ENCODE data around the gene ZBTB9. TPM values are rescaled to one million over a fixed set of nuclear protein-coding genes. Genes with fewer than 3 reads are reported as not detected.
A peak's percentile ranks its signal among the peaks of the same experiment; 100 is the strongest.
"Not testable (repeated sequence)": the region's sequence is repeated elsewhere in the genome, so short reads cannot be mapped to it uniquely, and the experiment has no call there.

Gene ZBTB9
- total RNA-seq, 3 donors from 2014 or later, result 22.9 to 23.4 (median 22.9) TPM

DNA sequence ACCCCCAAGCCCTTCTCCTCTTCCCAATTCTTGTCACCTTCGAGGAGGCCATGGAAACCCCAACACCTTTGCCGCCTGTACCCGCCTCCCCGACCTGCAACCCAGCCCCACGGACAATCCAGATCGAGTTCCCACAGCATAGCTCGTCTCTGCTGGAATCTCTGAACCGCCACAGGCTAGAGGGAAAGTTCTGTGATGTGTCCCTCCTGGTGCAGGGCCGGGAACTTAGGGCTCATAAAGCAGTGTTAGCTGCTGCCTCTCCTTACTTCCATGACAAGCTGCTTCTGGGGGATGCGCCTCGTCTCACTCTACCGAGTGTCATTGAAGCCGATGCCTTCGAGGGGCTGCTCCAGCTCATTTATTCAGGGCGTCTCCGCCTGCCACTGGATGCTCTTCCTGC lies 675 bp downstream of the ZBTB9 start:
- peaks cover 14% of the 10 kb centered on the region for H3K36me3 Mint-ChIP-seq (ENCODE audit: insufficient read depth)
- H3K9me3 Mint-ChIP-seq, result no peaks in the 10 kb centered on the region
- DNase-seq, result no peak
- H3K4me1 Mint-ChIP-seq (ENCODE audit: low read depth), result peaks cover 25% of the 10 kb centered on the region
- no peaks in the 10 kb centered on the region for H3K27me3 Mint-ChIP-seq (ENCODE audit: low read depth)
- no peak for ATAC-seq
- H3K4me3 Mint-ChIP-seq, result peak overlapping the region; percentile 88

DNA sequence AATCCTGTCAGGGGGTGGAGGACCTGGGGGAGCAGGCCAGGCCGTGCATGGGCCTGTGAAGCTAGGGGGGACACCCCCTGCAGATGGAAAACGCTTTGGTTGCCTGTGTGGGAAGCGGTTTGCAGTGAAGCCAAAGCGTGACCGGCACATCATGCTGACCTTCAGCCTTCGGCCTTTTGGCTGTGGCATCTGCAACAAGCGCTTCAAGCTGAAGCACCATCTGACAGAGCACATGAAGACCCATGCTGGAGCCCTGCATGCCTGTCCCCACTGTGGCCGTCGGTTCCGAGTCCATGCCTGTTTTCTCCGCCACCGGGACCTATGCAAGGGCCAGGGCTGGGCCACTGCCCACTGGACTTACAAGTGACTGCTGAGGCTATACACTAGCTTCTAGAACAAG lies 1.8 kb downstream of the ZBTB9 start:
- Mint-ChIP-seq H3K9me3 (no peaks in the 10 kb centered on the region), H3K4me3 (peak overlapping the region; percentile 21), H3K4me1 (ENCODE audit: low read depth) (peaks cover 25% of the 10 kb centered on the region), H3K27me3 (ENCODE audit: low read depth) (no peaks in the 10 kb centered on the region), H3K36me3 (ENCODE audit: insufficient read depth) (peaks cover 14% of the 10 kb centered on the region)
- ATAC-seq (no peak), DNase-seq (no peak)

DNA sequence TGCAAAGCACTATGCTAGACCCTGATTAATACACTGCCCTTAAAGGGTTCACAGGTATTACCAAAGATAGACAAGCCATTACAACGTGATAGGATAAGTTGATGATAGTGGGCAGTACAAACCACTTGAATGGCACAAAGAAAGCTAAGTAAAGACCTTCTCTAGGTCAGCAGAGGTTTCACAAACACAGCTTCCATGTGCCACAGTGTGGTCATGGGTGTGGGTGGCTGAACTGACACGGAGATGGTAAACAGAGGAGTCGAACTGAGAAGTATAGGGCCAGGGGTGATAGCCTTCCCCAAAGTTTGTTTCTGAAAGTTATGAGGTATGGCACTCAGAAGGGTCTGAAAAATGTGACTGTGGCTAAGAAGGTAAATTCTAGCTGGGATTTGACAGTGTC lies 4.3 kb downstream of the ZBTB9 start:
- Mint-ChIP-seq H3K27me3 (ENCODE audit: low read depth) (peaks cover under 1% of the 10 kb centered on the region), H3K36me3 (ENCODE audit: insufficient read depth) (peaks cover 14% of the 10 kb centered on the region), H3K9me3 (no peaks in the 10 kb centered on the region), H3K4me3 (no peak overlapping the region), H3K4me1 (ENCODE audit: low read depth) (peaks cover 19% of the 10 kb centered on the region)
- ATAC-seq (no peak), DNase-seq (no peak)

DNA sequence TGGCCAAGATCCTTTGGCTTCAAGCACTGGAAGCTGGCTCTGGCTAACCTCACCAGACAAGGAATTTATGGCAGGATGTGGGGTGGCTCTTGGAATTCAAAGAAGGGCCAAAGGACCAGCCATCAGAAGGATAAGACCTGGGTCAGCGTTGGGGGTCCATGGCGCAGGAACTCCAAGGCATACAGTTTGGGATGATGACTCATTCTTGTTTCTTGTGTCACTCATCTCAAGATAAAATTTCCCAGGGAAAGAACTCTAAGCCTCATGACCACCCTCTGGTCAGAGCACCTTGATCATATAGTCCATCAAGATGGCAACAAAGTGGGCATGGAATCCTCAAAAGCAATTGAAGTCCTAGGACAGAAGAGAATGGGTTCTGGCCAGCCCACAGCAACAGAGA lies 4.8 kb downstream of the ZBTB9 start:
- DNase-seq, result no peak
- no peak for ATAC-seq
- H3K9me3 Mint-ChIP-seq, result no peaks in the 10 kb centered on the region
- peaks cover 2% of the 10 kb centered on the region for H3K27me3 Mint-ChIP-seq (ENCODE audit: low read depth)
- no peak overlapping the region for H3K4me3 Mint-ChIP-seq
- H3K36me3 Mint-ChIP-seq (ENCODE audit: insufficient read depth), result peaks cover 14% of the 10 kb centered on the region
- H3K4me1 Mint-ChIP-seq (ENCODE audit: low read depth), result peaks cover 16% of the 10 kb centered on the region

DNA sequence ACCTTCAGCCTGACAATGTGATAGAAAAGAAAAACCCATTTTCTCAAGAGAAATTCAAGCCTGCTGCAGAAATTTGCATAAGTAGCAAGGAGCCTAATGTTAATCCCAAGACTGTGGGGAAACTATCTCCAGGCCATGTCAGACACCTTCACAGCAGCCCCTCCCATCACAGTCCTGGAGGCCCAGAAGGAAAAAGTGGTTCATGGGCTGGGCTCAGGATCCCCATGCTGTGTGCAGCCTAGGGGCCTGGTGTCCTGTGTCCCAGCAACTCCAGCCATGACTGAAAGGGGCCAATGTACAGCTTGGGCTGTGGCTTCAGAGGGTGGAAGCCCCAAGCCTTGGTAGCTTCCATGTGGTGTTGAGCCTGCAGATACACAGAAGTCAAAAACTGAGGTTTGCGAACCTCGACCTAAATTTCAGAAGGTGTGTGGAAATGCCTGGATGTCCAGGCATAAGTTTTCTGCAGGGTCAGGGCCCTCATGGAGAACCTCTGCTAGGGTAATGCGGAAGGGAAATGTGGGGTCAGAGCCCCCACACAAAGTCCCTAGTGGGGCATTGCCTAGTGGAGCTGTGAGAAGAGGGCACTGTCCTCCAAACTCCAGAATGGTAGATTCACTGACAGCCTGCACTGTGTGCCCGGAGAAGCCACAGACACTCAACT lies 11.8 kb downstream of the ZBTB9 start:
- no peaks in the 10 kb centered on the region for H3K4me1 Mint-ChIP-seq (ENCODE audit: low read depth)
- DNase-seq, result no peak
- no peaks in the 10 kb centered on the region for H3K36me3 Mint-ChIP-seq (ENCODE audit: insufficient read depth)
- peaks cover 2% of the 10 kb centered on the region for H3K27me3 Mint-ChIP-seq (ENCODE audit: low read depth)
- no peak for ATAC-seq
- no peak overlapping the region for H3K4me3 Mint-ChIP-seq
- no peaks in the 10 kb centered on the region for H3K9me3 Mint-ChIP-seq

DNA sequence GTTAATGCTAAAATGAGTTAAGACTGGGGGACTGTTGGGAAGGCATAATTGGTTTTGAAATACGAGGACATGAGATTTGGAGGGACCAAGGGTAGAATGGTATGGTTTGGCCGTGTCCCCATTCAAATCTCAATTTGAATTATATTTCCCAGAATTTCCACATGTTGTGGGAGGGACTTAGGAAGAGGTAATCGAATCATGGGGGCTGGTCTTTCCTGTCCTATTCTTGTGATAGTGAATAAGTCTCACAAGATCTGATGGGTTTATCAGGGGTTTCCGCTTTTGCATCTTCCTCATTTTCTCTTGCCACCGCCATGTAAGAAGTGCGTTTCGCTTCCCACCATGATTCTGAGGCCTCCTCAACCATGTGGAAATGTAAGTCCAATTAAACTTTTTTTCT lies 12.7 kb downstream of the ZBTB9 start:
- H3K4me1 Mint-ChIP-seq (ENCODE audit: low read depth), result no peaks in the 10 kb centered on the region
- H3K36me3 Mint-ChIP-seq (ENCODE audit: insufficient read depth), result no peaks in the 10 kb centered on the region
- H3K9me3 Mint-ChIP-seq, result no peaks in the 10 kb centered on the region
- H3K27me3 Mint-ChIP-seq (ENCODE audit: low read depth), result peaks cover 2% of the 10 kb centered on the region
- DNase-seq (no peak), ATAC-seq (no peak)
- no peak overlapping the region for H3K4me3 Mint-ChIP-seq

DNA sequence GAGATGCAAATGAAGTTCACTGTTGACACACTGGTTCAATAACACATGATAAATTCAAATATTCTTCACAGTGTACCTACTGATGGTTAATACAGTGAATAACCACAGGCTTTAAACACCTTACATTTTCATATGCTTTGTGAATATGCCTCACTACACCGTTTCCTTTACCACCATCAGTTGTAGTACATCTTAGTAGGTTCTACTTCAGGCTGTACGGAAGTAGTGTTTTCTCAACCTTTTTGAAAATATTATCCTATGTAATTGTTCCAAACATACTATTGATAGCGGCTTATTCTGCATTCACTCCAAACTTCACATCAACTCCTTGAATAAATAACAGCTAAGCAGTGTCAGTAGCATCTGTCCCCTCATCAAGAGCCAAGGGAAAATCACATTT lies 15.3 kb downstream of the ZBTB9 start:
- H3K4me3 Mint-ChIP-seq, result no peak overlapping the region
- H3K27me3 Mint-ChIP-seq (ENCODE audit: low read depth), result no peaks in the 10 kb centered on the region
- H3K4me1 Mint-ChIP-seq (ENCODE audit: low read depth), result no peaks in the 10 kb centered on the region

DNA sequence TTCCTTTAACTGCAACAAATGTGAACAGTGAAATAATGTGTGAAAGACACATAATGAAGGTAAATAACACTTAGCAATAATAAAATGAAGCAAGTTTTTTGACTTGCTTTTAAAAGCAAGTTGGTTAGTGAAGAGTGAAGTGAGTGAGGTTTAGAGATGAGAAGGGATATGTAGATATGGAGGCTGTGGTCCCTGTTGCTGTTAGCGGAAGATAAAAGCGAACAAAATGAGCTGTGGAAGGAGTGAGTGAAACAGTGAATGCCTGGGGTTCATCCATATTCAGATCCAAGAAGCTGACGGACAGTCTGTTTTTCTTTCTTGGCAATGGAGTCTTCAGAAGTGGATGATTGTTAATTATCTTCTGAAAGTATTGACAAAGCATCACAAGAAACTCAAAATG lies 23.5 kb downstream of the ZBTB9 start:
- H3K4me3 Mint-ChIP-seq, result no peak overlapping the region
- ATAC-seq (no peak), DNase-seq (no peak)
- H3K4me1 Mint-ChIP-seq (ENCODE audit: low read depth), result no peaks in the 10 kb centered on the region
- no peaks in the 10 kb centered on the region for H3K9me3 Mint-ChIP-seq
- H3K27me3 Mint-ChIP-seq (ENCODE audit: low read depth), result peaks cover 6% of the 10 kb centered on the region
- H3K36me3 Mint-ChIP-seq (ENCODE audit: insufficient read depth), result no peaks in the 10 kb centered on the region

More for the DNA sequence above, 15.3 kb downstream of the ZBTB9 start:
- no peaks in the 10 kb centered on the region for H3K36me3 Mint-ChIP-seq (ENCODE audit: insufficient read depth)
- ATAC-seq (no peak), DNase-seq (no peak)
- no peaks in the 10 kb centered on the region for H3K9me3 Mint-ChIP-seq

DNA sequence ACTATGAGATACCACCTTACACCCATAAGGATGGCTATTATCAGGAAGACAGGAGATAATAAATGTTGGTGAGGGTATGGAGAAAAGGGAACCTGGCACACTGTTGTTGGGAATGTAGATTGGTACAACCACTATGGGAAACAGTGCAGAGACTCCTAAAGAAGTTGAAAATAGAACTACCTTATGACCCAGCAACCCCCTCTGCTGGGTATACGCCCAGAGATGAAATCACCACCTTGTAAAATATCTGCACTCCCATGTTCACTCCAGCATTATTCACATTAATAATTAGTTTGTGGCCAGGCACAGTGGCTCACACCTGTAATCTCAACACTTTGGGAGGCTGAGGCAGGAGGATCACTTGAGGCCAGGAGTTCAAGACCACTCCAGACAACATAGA lies 26.8 kb downstream of the ZBTB9 start:
- DNase-seq, result no peak
- H3K36me3 Mint-ChIP-seq (ENCODE audit: insufficient read depth), result no peaks in the 10 kb centered on the region

DNA sequence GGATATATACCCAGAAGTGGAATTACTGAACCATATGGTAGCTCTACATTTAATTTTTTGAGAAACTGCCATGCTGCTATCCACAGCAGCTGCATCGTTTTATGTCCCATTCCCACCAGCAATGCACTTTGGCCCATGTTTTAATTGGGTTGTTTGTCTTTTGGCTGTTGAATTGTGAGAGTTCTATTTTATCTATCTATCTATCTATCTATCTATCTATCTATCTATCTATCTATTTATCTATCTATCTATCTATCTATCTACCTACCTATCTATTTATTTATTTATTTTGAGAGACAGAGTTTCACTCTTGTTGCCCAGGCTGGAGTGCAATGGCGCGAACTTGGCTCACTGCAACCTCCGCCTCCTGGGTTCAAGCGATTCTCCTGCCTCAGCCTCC lies 28.2 kb downstream of the ZBTB9 start:
- H3K36me3 Mint-ChIP-seq (ENCODE audit: insufficient read depth); DNase-seq; H3K4me1 Mint-ChIP-seq (ENCODE audit: low read depth); H3K4me3 Mint-ChIP-seq; H3K9me3 Mint-ChIP-seq; ATAC-seq; H3K27me3 Mint-ChIP-seq (ENCODE audit: low read depth): not testable (repeated sequence)

More for the DNA sequence above, 26.8 kb downstream of the ZBTB9 start:
- H3K9me3 Mint-ChIP-seq, result no peaks in the 10 kb centered on the region
- ATAC-seq, result no peak
- peaks cover 6% of the 10 kb centered on the region for H3K27me3 Mint-ChIP-seq (ENCODE audit: low read depth)
- H3K4me3 Mint-ChIP-seq, result no peak overlapping the region
- no peaks in the 10 kb centered on the region for H3K4me1 Mint-ChIP-seq (ENCODE audit: low read depth)

DNA sequence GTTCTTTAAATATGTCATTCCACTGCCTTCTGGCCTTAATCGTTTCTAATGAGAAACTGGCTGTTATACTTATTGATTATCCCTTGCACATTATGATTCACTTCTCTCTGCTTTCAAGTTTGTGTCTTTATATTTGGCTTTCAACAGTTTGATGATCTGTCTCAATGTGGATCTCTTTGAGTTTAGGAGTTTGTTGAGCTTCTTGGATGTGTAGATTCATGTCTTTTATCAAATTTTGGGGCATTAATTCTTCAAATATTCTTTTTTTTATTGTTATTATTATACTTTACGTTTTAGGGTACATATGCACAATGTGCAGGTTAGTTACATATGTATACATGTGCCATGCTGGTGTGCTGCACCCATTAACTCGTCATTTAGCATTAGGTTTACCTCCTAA lies 29.3 kb downstream of the ZBTB9 start:
- Mint-ChIP-seq H3K9me3 (no peaks in the 10 kb centered on the region), H3K4me3 (no peak overlapping the region), H3K36me3 (ENCODE audit: insufficient read depth) (no peaks in the 10 kb centered on the region), H3K27me3 (ENCODE audit: low read depth) (peaks cover 13% of the 10 kb centered on the region), H3K4me1 (ENCODE audit: low read depth) (no peaks in the 10 kb centered on the region)
- DNase-seq, result no peak
- ATAC-seq, result no peak

DNA sequence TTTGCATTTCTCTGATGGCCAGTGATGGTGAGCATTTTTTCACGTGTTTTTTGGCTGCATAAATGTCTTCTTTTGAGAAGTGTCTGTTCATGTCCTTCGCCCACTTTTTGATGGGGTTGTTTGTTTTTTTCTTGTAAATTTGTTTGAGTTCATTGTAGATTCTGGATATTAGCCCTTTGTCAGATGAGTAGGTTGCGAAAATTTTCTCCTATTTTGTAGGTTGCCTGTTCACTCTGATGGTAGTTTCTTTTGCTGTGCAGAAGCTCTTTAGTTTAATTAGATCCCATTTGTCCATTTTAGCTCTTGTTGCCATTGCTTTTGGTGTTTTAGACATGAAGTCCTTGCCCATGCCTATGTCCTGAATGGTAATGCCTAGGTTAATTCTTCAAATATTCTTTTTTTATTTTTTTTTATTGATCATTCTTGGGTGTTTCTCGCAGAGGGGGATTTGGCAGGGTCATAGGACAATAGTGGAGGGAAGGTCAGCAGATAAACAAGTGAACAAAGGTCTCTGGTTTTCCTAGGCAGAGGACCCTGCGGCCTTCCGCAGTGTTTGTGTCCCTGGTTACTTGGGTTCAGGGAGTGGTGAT lies 30.4 kb downstream of the ZBTB9 start:
- not testable (repeated sequence) for DNase-seq; H3K4me3 Mint-ChIP-seq; ATAC-seq; H3K36me3 Mint-ChIP-seq (ENCODE audit: insufficient read depth); H3K4me1 Mint-ChIP-seq (ENCODE audit: low read depth); H3K9me3 Mint-ChIP-seq
- H3K27me3 Mint-ChIP-seq (ENCODE audit: low read depth), result peaks cover 15% of the 10 kb centered on the region

DNA sequence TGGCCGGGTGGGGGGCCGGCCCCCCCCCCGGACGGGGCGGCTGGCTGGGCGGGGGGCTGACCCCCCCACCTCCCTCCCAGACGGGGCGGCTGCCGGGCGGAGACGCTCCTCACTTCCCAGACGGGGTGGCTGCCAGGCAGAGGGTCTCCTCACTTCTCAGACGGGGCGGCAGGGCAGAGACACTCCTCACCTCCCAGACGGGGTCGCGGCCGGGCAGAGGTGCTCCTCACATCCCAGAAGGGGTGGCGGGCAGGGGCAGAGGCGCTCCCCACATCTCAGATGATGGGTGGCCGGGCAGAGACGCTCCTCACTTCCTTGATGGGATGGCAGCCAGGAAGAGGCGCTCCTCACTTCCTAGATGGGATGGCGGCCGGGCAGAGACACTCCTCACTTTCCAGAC lies 31.3 kb downstream of the ZBTB9 start:
- H3K4me1 Mint-ChIP-seq (ENCODE audit: low read depth); H3K36me3 Mint-ChIP-seq (ENCODE audit: insufficient read depth); ATAC-seq; DNase-seq; H3K9me3 Mint-ChIP-seq; H3K4me3 Mint-ChIP-seq: not testable (repeated sequence)
- peaks cover 15% of the 10 kb centered on the region for H3K27me3 Mint-ChIP-seq (ENCODE audit: low read depth)

DNA sequence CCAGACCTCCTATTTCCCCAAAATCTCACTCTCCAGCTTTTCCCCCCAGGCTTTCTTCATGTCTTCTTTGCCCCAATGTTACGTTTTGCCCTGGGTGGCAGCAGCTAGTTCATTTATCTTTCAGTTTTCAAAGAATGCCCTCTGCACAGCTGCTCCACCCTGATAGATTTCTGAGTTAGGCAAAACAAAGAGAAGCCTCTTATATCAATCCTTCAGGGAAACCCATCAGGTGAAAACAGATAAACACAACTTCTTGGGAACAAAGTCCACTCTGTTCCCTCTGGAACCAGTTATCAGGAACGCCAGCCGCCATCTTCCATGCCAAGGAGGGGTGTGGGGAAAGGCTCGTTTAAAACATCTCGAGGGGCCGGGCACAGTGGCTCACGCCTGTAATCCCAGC lies 34.0 kb downstream of the ZBTB9 start:
- Mint-ChIP-seq H3K4me1 (ENCODE audit: low read depth) (no peaks in the 10 kb centered on the region), H3K9me3 (no peaks in the 10 kb centered on the region), H3K27me3 (ENCODE audit: low read depth) (peaks cover 12% of the 10 kb centered on the region), H3K4me3 (no peak overlapping the region), H3K36me3 (ENCODE audit: insufficient read depth) (no peaks in the 10 kb centered on the region)
- DNase-seq (no peak), ATAC-seq (no peak)

DNA sequence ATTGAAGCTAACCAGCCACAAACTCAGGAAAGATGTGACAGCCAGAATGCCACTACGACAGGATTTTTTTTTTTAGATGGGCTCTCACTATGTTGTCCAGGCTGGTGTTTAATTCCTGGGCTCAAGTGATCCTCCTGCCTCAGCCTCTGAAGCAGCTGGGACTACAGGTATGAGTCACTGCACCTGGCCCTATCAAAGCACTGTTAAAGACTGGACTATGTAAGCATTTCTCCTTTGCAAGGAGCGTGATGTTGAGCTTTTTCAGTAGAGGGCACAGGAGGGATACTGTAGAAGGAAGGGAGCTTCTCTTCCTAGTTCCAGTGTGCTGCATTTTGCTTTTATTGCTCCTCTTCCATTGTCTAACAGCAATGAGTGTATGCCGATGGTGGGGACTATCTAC lies 35.8 kb downstream of the ZBTB9 start:
- Mint-ChIP-seq H3K27me3 (ENCODE audit: low read depth) (peaks cover 12% of the 10 kb centered on the region), H3K36me3 (ENCODE audit: insufficient read depth) (no peaks in the 10 kb centered on the region), H3K4me3 (no peak overlapping the region), H3K9me3 (no peaks in the 10 kb centered on the region), H3K4me1 (ENCODE audit: low read depth) (no peaks in the 10 kb centered on the region)
- DNase-seq (no peak), ATAC-seq (no peak)

All from activated T-cell treated with anti-CD3 and anti-CD28 coated beads, Interleukin-2, amount 50 U/mL, for 4 hours (primary cell).